ENCODE results near the gene SEZ6.

GRCh38 chr17:29014716-29015115 lies 8.9 kb upstream of the SEZ6 start:
- TF ChIP-seq PBX3 (CRISPR knock-in tag; IDR thresholded peaks at IDR 0.05): no peak
- no peak for TF ChIP-seq ZNF600 (tag by site-specific recombination; IDR thresholded peaks at IDR 0.05)
- no peak for TF ChIP-seq TSHZ1 (tag by site-specific recombination; IDR thresholded peaks at IDR 0.05; ENCODE audit: borderline replicate concordance)
- no peak for TF ChIP-seq ZNF48 (tag by site-specific recombination; IDR thresholded peaks at IDR 0.05)
- TF ChIP-seq ZNF354C (tag by site-specific recombination; IDR thresholded peaks at IDR 0.05; ENCODE audit: borderline replicate concordance, low read depth): no peak
